HG02870 (cell line): ENCODE results near the gene ADGRG6.

Source experiments
- ATAC-seq: cut with Tn5 transposase; IDR thresholded peaks from one replicate; pipeline ENCODE4 v1.9.1; 2021; ENCODE audit warnings: mild to moderate bottlenecking, moderate library complexity; ENCODE audit not compliant: unreplicated experiment

ADGRG6 gene

DNA sequence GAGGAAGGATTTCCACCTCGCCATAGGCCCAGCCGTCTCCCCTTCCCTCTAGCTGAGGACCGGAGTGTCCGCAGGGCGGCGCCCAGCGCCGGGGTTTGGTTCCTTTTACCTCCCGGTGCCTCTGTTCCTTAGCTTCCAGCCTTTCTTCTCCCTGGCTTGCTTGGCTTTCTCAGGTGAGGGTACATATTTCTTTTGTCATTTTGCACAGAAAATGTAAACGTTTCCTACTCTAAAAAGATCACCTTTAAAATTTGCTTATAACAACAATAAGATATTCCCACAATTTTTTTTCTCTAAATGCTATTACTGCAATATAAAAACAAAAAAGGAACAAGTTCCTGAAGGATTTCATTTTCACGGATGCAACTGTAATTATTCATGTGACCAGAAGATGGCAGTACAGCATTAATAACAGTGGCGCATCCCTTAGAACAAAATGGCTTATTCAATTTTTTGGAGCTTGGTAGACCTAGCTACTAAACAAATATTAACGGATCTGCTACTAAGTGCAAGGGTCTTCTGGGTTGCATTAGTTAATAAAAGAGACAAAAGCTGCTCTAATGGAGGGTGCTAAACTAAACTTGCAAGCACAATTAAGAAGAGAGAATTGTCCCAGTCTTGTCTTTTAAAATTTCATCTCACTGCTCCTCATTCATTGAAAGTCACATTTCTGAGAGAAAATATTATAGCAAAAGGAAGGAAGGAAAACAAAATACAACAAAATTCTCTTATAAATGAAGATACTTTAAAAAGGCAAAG lies 172.9 kb downstream of the ADGRG6 start:
- ATAC-seq: no peak

DNA sequence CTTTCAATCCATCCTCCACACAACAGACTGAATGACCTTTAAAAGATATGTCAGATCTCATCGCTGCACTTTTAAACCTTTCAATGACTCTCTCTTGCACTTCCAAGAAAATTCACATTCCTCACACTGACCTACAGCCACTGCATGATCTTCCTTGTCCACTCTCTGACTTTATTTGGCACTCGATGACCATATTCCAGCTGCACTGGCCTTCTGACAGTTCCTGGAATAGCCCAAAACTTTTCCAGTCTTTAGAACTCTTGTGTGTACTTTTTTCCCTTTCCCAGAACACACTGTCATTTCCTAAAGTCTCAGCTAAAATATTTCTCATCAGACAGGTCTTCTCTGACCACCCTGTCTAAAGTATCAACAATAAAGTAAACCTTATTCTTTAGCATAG lies 174.6 kb downstream of the ADGRG6 start:
- no peak for ATAC-seq

DNA sequence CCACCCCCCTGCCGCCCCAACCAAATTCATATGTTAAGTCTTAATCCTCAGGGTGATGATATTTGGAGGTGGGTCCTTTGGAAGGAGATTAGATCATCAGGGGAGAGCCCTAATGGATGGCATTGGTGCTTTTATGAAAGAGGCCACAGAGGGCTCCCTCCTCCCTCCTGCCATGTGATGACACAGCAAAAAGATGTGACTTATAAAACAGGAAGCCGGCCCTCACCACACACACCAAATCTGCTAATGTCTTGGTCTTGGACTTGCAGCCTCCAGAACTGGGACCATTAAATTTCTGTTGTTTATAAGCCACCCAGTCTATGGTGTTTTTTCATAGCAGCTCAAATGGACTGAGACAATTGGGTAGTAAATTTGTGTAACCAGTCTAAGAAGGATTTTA lies 176.3 kb downstream of the ADGRG6 start:
- ATAC-seq: peak; percentile 49

DNA sequence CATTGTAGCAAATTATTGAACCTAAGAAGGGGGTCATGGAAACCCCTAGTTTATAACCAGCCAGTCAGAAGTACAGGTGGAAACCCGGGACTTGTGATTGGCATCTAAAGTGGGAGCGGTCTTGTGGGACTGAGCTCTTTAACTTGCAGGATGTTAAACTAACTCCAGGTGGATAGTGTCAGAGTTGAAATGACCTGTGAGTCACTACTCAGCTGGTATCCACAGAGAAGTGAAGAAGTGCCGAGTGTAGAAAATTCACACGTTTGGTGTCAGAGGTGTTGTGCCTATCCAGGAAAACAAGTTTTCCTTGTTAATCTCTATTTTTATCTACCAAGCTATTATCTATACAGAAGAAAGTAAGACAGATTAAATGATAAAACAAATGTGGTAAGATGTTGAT lies 179.7 kb downstream of the ADGRG6 start:
- no peak for ATAC-seq

DNA sequence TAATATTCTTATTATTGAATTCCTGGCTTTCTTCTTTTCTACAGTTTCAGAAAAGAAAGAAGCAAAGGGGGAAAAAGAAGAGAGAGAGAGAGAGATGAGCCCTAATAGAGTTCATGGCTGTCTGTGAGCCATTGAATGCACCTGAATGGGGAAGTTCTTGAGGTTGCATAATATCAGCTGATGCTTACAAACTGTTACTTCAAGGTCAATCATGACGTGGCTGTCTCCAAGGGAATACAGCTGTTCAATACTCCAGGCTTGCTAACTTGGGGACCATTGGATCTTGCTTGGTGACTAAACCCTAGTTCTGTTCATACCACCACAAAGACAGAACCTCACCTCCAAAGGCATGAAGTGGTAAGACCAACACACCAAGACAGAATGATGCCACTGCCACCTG lies 180.4 kb downstream of the ADGRG6 start:
- ATAC-seq: no peak

DNA sequence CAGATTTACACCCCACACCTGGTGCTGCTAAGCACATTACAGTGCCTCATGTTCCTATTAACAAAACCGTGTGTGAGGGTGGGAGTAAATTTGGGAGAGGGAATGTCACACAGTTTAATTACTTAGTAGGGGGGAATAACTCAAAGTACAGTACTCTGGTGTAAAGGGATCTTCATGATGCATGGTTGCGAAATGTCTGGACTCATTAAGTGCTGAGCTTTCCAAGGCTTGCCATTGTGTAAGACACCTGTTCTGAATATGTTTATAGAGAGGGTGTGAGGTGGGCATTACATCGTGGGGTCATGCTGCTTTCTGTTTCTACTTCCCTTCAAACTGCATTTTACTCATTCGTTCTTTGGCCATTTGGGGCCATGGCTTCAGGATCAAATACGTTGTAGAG lies 181.2 kb downstream of the ADGRG6 start:
- ATAC-seq: no peak

DNA sequence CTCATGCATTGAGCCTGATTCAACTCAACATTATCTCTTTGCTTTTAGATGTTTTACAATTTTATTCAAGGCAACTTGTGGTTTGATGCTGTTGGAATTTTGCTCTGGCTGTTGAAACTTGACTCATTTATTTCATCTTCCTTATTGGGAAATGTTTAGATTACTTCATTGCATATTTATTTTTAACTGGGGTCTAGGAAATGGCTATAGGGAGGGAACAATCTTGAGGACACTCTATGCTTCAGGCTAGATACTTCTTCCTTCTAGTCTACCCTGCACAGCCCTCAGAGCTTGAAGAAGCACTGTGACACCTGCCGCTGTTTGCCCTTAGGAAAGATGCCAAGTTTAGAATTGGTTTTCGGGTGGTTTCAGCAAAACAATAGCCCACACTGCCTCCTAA lies 183.4 kb downstream of the ADGRG6 start:
- no peak for ATAC-seq

DNA sequence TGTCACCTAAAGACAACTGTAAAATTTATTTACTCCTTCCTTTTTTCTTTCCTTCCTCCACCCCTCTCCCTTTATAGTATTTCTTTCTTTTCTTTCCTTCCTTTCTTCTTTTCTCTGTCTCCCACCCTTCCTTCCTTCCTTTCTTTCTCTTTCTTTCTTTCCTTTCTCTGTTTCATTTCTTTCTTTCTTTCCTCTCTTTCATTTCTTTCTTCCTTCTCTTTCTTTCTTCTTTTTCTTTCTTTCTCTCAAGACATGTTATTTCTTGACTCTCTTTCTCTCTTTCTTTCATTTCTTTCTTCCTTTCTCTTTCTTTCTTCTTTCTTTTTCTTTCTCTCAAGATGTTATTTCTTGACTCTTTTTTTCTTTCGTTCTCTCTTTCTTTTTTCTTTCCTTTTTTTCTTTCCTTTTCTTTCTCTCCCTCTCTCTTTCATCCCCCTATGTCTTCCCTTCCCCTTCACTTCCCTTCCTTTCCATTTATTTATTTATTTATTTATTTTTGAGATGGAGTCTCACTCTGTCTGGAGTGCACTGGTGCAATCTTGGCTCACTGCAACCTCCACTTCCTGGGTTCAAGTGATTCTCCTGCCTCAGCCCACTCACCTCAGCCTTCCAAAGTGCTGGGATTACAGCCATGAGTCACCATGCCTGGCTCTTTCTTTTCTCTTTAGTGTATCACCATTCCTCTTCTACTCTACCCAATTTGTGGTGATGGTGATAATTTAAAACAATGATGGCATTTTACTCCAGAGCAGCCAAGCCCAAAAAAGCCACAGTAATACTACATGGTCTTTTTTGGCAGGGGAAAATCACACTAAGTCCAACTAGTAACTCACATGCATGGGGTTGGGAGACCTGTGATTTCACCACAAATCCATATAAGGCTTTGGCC lies 188.2 kb downstream of the ADGRG6 start:
- no peak for ATAC-seq
